GM21529 (cell line): ENCODE results near the gene CDH4.

Source experiments
- ATAC-seq: cut with Tn5 transposase; IDR thresholded peaks from one replicate; pipeline ENCODE4 v1.9.1; 2021; ENCODE audit not compliant: unreplicated experiment

Gene CDH4

GRCh38 chr20:61543931-61544745, 292.1 kb downstream of the CDH4 start:
- no peak for ATAC-seq

- no peak for ATAC-seq
Observed at GRCh38 chr20:61544910-61545889, 293.1 kb downstream of the CDH4 start.

GRCh38 chr20:61546641-61547040, 294.6 kb downstream of the CDH4 start:
- ATAC-seq = no peak

GRCh38 chr20:61548069-61548468, 296.0 kb downstream of the CDH4 start:
- no peak for ATAC-seq

GRCh38 chr20:61549865-61550264, 297.8 kb downstream of the CDH4 start:
- no peak for ATAC-seq

GRCh38 chr20:61551401-61551800, 299.3 kb downstream of the CDH4 start:
- ATAC-seq = no peak

GRCh38 chr20:61554617-61555016, 302.6 kb downstream of the CDH4 start:
- ATAC-seq = no peak

- no peak for ATAC-seq
Observed at GRCh38 chr20:61555566-61555965, 303.5 kb downstream of the CDH4 start.

GRCh38 chr20:61556111-61556510, 304.1 kb downstream of the CDH4 start:
- no peak for ATAC-seq

- no peak for ATAC-seq
Observed at GRCh38 chr20:61556673-61557072, 304.6 kb downstream of the CDH4 start.

GRCh38 chr20:61557621-61558020, 305.6 kb downstream of the CDH4 start:
- ATAC-seq = no peak

- ATAC-seq = no peak
Observed at GRCh38 chr20:61558726-61559125, 306.7 kb downstream of the CDH4 start.

- ATAC-seq = no peak
Observed at GRCh38 chr20:61559706-61560315, 307.8 kb downstream of the CDH4 start.

- ATAC-seq = no peak
Observed at GRCh38 chr20:61560361-61560853, 308.3 kb downstream of the CDH4 start.

- ATAC-seq = no peak
Observed at GRCh38 chr20:61561111-61561830, 309.2 kb downstream of the CDH4 start.

- ATAC-seq = no peak
Observed at GRCh38 chr20:61562491-61562890, 310.4 kb downstream of the CDH4 start.

- ATAC-seq = no peak
Observed at GRCh38 chr20:61562897-61563504, 310.9 kb downstream of the CDH4 start.

- ATAC-seq = no peak
Observed at GRCh38 chr20:61564628-61565027, 312.6 kb downstream of the CDH4 start.

- no peak for ATAC-seq
Observed at GRCh38 chr20:61565791-61566190, 313.7 kb downstream of the CDH4 start.

- ATAC-seq = no peak
Observed at GRCh38 chr20:61566691-61567090, 314.6 kb downstream of the CDH4 start.
